Natural killer cell (primary cell): ENCODE results near the gene PLB1. TPM values are rescaled to one million over a fixed set of nuclear protein-coding genes. Genes with fewer than 3 reads are reported as not detected.

Experiments used
- ATAC-seq, 3 donors: fragments of 150-1000 bp in 2 of 3; fragments of 200-7000 bp in 1 of 3; cut with Tn5 transposase; 1 replicate in 1 of 3; 2 replicates in 2 of 3; pipeline ENCODE4 v1.10.0; 2021; ENCODE audit warnings: mild to moderate bottlenecking in 2 of 3, moderate library complexity in 2 of 3
- DNase-seq, 2 donors: peaks; one replicate each; pipeline versions ENCODE4 v3.0.0 to v3.0.0-alpha.2; 2013 to 2021; ENCODE audit warnings: mixed read lengths in 1 of 2
- H3K27ac ChIP-seq: one replicate; pipeline ENCODE4 v1.5.1; 2013; ENCODE audit warnings: mild to moderate bottlenecking, low read length
- H3K27me3 ChIP-seq: one replicate; pipeline ENCODE4 v1.6.1; 2013; ENCODE audit warnings: low read length; ENCODE audit not compliant: control insufficient read depth, insufficient read depth
- H3K36me3 ChIP-seq: one replicate; pipeline ENCODE4 v1.6.1; 2013; ENCODE audit warnings: low read length; ENCODE audit not compliant: control insufficient read depth, insufficient read depth
- H3K4me1 ChIP-seq: one replicate; pipeline ENCODE4 v1.6.1; 2013; ENCODE audit warnings: low read length; ENCODE audit not compliant: control insufficient read depth, insufficient read depth
- H3K4me3 ChIP-seq: one replicate; pipeline ENCODE4 v1.5.1; 2013; ENCODE audit warnings: low read length
- H3K9me3 ChIP-seq: one replicate; pipeline ENCODE4 v1.6.1; 2013; ENCODE audit warnings: low read length; ENCODE audit not compliant: control insufficient read depth, insufficient read depth
- H3K27ac Mint-ChIP-seq, 2 donors: one replicate each; pipeline ENCODE4 v1.8.0; 2022; ENCODE audit warnings: mild to moderate bottlenecking in 2 of 2, mixed read lengths in 2 of 2, moderate library complexity in 1 of 2
- H3K27me3 Mint-ChIP-seq, 2 donors: one replicate each; pipeline ENCODE4 v1.8.0; 2022; ENCODE audit warnings: low read depth in 2 of 2, mixed read lengths in 2 of 2
- H3K36me3 Mint-ChIP-seq: one replicate; pipeline ENCODE4 v1.8.0; 2022; ENCODE audit warnings: mixed read lengths
- H3K4me1 Mint-ChIP-seq, 2 donors: one replicate each; pipeline ENCODE4 v1.8.0; 2022; ENCODE audit warnings: mixed read lengths in 2 of 2
- H3K4me3 Mint-ChIP-seq: one replicate; pipeline ENCODE4 v1.8.0; 2022; ENCODE audit warnings: mild to moderate bottlenecking, moderate library complexity, mixed read lengths
- H3K9me3 Mint-ChIP-seq, 2 donors: one replicate each; pipeline ENCODE4 v1.8.0; 2022; ENCODE audit warnings: mixed read lengths in 2 of 2
- CTCF ChIP-seq: fragments of 200-600 bp; IDR thresholded peaks from one replicate; pipeline ENCODE4 v1.8.0; 2022; ENCODE audit warnings: antibody characterized with exemption
- WGBS: methylation state at CpG from one replicate; pipeline ENCODE4 v1.1.7; 2013; ENCODE audit warnings: missing lambda C conversion rate; ENCODE audit not compliant: insufficient coverage; 5-methylcytosine and 5-hydroxymethylcytosine counted together
- intact Hi-C: fragments of 100-400 bp; cut with micrococcal nuclease; formaldehyde crosslinking; loops from one replicate; pipeline ENCODE4 v1.14.2; 2022
- total RNA-seq, 4 donors: library from RNA; stranded (reverse); fragments of 120-200 nt in 1 of 4; gene quantifications; one replicate each; pipeline versions ENCODE4 v1.2.3 to v1.2.4, GENCODE V29; 2013 to 2022

Gene PLB1
- total RNA-seq, 3 donors from 2014 or later (not counting 1 experiment from before 2014, with no cell fraction given): 1.7 to 2.6 (median 1.9) TPM

DNA sequence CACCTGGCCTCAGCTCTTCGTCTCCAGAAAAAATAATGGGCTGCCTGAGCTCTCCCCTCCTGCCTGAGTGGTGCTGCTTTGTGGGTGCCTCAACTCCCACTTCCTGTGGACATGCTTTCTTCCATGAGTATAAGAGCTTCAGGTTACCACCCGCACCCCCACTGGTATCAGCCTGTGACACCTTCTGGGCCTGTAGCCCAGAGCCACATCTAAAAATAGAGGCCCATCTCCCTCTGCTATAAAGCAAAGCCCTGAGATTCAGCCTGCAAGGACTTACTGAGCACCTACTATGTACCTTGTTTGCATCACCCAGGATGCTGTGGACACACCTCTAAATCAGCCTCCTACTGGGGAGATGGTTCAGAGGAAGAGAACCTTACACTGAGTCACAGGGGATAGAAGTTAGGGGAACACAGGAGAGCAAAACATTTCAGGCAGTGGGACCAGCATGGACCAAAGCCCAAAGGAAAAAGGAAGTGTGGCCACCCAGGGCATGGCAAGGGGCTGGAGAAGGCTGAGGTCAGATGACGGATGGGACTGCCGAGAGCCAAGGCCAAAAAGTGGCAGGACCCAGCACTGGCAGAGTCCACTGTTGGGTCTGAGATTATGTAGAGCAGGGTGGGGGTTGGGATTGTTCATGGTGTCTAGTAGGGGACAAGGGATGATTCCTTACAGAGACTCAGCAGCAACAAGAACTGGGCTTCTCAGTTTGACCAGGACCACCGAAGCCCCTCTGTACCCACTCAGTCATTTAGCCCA lies 132.0 kb downstream of the PLB1 start:
- Histone ChIP-seq H3K9me3 (no peaks in the 10 kb centered on the region), H3K4me1 (peaks cover 52% of the 10 kb centered on the region), H3K4me3 (no peak overlapping the region), H3K27me3 (no peaks in the 10 kb centered on the region), H3K36me3 (no peaks in the 10 kb centered on the region), H3K27ac (no peak overlapping the region)
- 87% methylated on average over 5 of the region's 5 CpGs for WGBS
- Mint-ChIP-seq H3K27me3 (no peaks in the 10 kb centered on the region), H3K4me3 (no peak overlapping the region), H3K4me1 (peaks cover 27 to 34% of the 10 kb centered on the region in 2 donors), H3K9me3 (no peaks in the 10 kb centered on the region), H3K27ac (peak overlapping the region in 1 of 2 donors; percentile 75), H3K36me3 (no peaks in the 10 kb centered on the region)
- ATAC-seq: no peak
- DNase-seq: no peak
- intact Hi-C loops: loop anchor here (10.0 kb wide), 2 partner anchors 127 to 387 kb away; partner anchors contain the start of gene PPP1CB
- no peak for TF ChIP-seq CTCF

DNA sequence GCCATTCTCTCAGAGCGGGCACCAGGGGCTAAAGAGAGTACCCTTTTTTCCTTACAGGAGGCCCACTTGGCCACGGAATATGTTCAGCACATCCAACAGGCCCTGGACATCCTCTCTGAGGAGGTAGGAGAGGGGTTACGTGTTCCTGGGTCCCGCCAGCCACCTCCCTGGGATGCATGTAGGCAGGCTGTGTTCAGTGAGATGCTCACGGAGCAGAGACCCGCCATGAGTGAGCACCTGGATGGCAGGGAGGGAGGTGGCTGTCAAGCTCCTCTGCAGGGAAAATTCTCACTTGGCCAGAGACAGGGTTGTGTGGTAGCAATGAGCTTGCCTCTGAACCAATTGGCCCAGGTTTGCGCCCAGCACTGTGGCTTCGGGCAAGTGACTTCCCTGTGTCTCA lies 132.6 kb downstream of the PLB1 start:
- WGBS: 94% methylated on average over 8 of the region's 8 CpGs
- no peak overlapping the region for H3K4me3 ChIP-seq
- intact Hi-C loops: loop anchor here (10.0 kb wide), 2 partner anchors 126 to 386 kb away; partner anchors contain the start of gene PPP1CB
- H3K27me3 ChIP-seq: no peaks in the 10 kb centered on the region
- Mint-ChIP-seq H3K36me3 (no peaks in the 10 kb centered on the region), H3K4me1 (peaks cover 21 to 28% of the 10 kb centered on the region in 2 donors), H3K9me3 (no peaks in the 10 kb centered on the region), H3K27ac (no peak overlapping the region), H3K4me3 (no peak overlapping the region), H3K27me3 (no peaks in the 10 kb centered on the region)
- H3K36me3 ChIP-seq: no peaks in the 10 kb centered on the region
- ATAC-seq (no peak), DNase-seq (no peak)
- H3K9me3 ChIP-seq: no peaks in the 10 kb centered on the region
- H3K27ac ChIP-seq: no peak overlapping the region
- H3K4me1 ChIP-seq: peaks cover 46% of the 10 kb centered on the region
- no peak for TF ChIP-seq CTCF

DNA sequence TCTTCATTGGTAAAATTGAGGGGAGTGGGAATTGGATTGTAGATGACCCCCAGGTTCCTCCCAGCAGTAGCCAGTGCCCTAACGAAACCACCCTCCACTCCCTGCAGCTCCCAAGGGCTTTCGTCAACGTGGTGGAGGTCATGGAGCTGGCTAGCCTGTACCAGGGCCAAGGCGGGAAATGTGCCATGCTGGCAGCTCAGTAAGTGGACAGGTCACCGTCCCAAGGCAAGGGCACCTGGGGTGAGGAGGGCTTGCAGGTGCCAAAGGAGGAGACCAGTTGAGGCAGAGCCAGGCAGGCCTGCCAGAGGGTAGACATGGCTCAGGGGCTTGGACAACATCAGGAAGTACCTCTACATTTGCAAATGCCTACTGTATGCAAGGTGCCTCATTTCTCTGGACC lies 133.1 kb downstream of the PLB1 start:
- no peaks in the 10 kb centered on the region for H3K36me3 ChIP-seq

More for the DNA sequence above, 133.1 kb downstream of the PLB1 start:
- no peaks in the 10 kb centered on the region for H3K9me3 Mint-ChIP-seq
- no peak overlapping the region for H3K4me3 Mint-ChIP-seq
- Histone ChIP-seq H3K27ac (no peak overlapping the region), H3K4me3 (no peak overlapping the region), H3K27me3 (no peaks in the 10 kb centered on the region), H3K4me1 (peaks cover 41% of the 10 kb centered on the region), H3K9me3 (no peaks in the 10 kb centered on the region)
- no peak overlapping the region for H3K27ac Mint-ChIP-seq
- intact Hi-C loops: loop anchor here (10.0 kb wide), 2 partner anchors 126 to 386 kb away; partner anchors contain the start of gene PPP1CB
- ATAC-seq (no peak), DNase-seq (no peak)
- WGBS: 100% methylated on average over 4 of the region's 5 CpGs
- H3K27me3 Mint-ChIP-seq: no peaks in the 10 kb centered on the region
- H3K36me3 Mint-ChIP-seq: no peaks in the 10 kb centered on the region
- TF ChIP-seq CTCF: no peak
- H3K4me1 Mint-ChIP-seq: peaks cover 17 to 24% of the 10 kb centered on the region in 2 donors
